Endothelial cell of umbilical vein (primary cell): ENCODE measurements around the gene KANSL1L. TPM values are rescaled to one million over a fixed set of nuclear protein-coding genes. Genes with fewer than 3 reads are reported as not detected.

Experiments
- BruUV-seq: library from RNA; stranded (reverse); fragments of 400-500 nt; replicated peaks from 2 replicates; lab custom pipeline; 2021; lab: Mats Ljungman, UMichigan
- CTCF ChIA-PET: fragments of 300-600, 350-600 bp; sonication (Branson Sonifier 250); formaldehyde crosslinking; loops from one replicate; lab custom pipeline; 2021; ENCODE audit warnings: antibody characterized with exemption, inconsistent platforms; lab: Charles Lee
- POLR2A ChIA-PET: fragments of 300-600, 350-600 bp; sonication (Branson Sonifier 250); formaldehyde crosslinking; loops from one replicate; lab custom pipeline; 2021; ENCODE audit warnings: antibody characterized with exemption, inconsistent platforms; lab: Charles Lee
- DNase-seq: peaks from one replicate; pipeline ENCODE4 v3.0.0-alpha.2; 2011; ENCODE audit warnings: low read depth, low spot score
- FAIRE-seq: peaks from 2 replicates; lab custom pipeline; 2011; peaks lifted over from hg19 to GRCh38; lab: Jason Lieb, UNC
- H2AFZ ChIP-seq: 2 replicates; pipeline ENCODE4 v1.6.0; 2012; ENCODE audit warnings: low read depth, low read length, control low read depth, inconsistent platforms
- H3K27ac ChIP-seq: 2 replicates; pipeline ENCODE4 v1.5.1; 2011; ENCODE audit warnings: low read depth, mild to moderate bottlenecking, control low read depth, low read length, moderate library complexity; ENCODE audit not compliant: insufficient read depth
- H3K27me3 ChIP-seq, 2 experiments: 2 replicates each; pipeline versions ENCODE4 v1.6.0 to v1.6.1; 2011; ENCODE audit warnings: low read length in 2 of 2, mixed read lengths in 1 of 2; ENCODE audit not compliant: control insufficient read depth in 2 of 2, insufficient read depth in 2 of 2
- H3K36me3 ChIP-seq, 2 experiments: 2 replicates in 1 of 2; 3 replicates in 1 of 2; pipeline ENCODE4 v1.5.1; 2011; ENCODE audit warnings: low read length in 2 of 2, mild to moderate bottlenecking in 1 of 2, moderate library complexity in 1 of 2; ENCODE audit not compliant: control insufficient read depth in 2 of 2, insufficient read depth in 2 of 2; ENCODE audit errors: extremely low read depth in 1 of 2
- H3K4me1 ChIP-seq: 3 replicates; pipeline ENCODE4 v1.5.1; 2011; ENCODE audit warnings: mild to moderate bottlenecking, low read length; ENCODE audit not compliant: control insufficient read depth, insufficient read depth; ENCODE audit errors: extremely low read depth
- H3K4me2 ChIP-seq: 2 replicates; pipeline ENCODE4 v1.6.1; 2011; ENCODE audit warnings: low read length, control low read depth, mixed read lengths; ENCODE audit not compliant: insufficient read depth
- H3K4me3 ChIP-seq, 3 experiments: fragments of 200-600 bp in 1 of 3; sonication (generic), shearing (Covaris generic) in 1 of 3; replicated peaks in 1 of 3; 2 replicates each; pipeline ENCODE4 v1.5.1; 2011 to 2016; ENCODE audit warnings: control low read depth in 3 of 3, low read length in 3 of 3, mild to moderate bottlenecking in 2 of 3, inconsistent platforms in 1 of 3, low read depth in 1 of 3, moderate library complexity in 1 of 3; ENCODE audit not compliant: insufficient read depth in 1 of 3
- H3K79me2 ChIP-seq: 2 replicates; pipeline ENCODE4 v1.6.0; 2012; ENCODE audit warnings: low read length, inconsistent platforms; ENCODE audit not compliant: control insufficient read depth, insufficient read depth
- H3K9ac ChIP-seq: replicated peaks from 2 replicates; pipeline ENCODE3; 2011; ENCODE audit warnings: low read length, control low read depth; ENCODE audit not compliant: insufficient read depth; ENCODE audit errors: extremely low read depth
- H3K9me1 ChIP-seq: replicated peaks from 3 replicates; pipeline ENCODE4 v1.6.0; 2011; ENCODE audit warnings: mild to moderate bottlenecking, low read length; ENCODE audit not compliant: control insufficient read depth, insufficient read depth; ENCODE audit errors: extremely low read depth
- H3K9me3 ChIP-seq: replicated peaks from 2 replicates; pipeline ENCODE4 v1.5.1; 2012; ENCODE audit warnings: low read length, inconsistent platforms; ENCODE audit not compliant: control insufficient read depth, insufficient read depth
- H4K20me1 ChIP-seq: replicated peaks from 2 replicates; pipeline ENCODE3; 2011; ENCODE audit warnings: mild to moderate bottlenecking, low read length; ENCODE audit not compliant: control insufficient read depth, insufficient read depth; ENCODE audit errors: extremely low read depth
- EZH2 ChIP-seq: IDR thresholded peaks from 2 replicates; pipeline ENCODE4 v1.6.1; 2012; ENCODE audit warnings: borderline replicate concordance, low read depth, mild to moderate bottlenecking, moderate library complexity, low read length, inconsistent platforms; ENCODE audit not compliant: severe bottlenecking
- FOS ChIP-seq: IDR thresholded peaks from 2 replicates; pipeline ENCODE4 v1.6.1; 2011; ENCODE audit warnings: mild to moderate bottlenecking, low read length, moderate library complexity, borderline replicate concordance; ENCODE audit not compliant: insufficient read depth
- GATA2 ChIP-seq: IDR thresholded peaks from 2 replicates; pipeline ENCODE4 v1.7.0; 2011; ENCODE audit warnings: low read depth, mild to moderate bottlenecking, moderate library complexity, mixed read lengths, low read length; ENCODE audit not compliant: insufficient read length, insufficient read depth
- JUN ChIP-seq: IDR thresholded peaks from 2 replicates; pipeline ENCODE4 v1.6.1; 2011; ENCODE audit warnings: borderline replicate concordance, low read depth; ENCODE audit not compliant: insufficient read length, insufficient read depth
- MYC ChIP-seq: IDR thresholded peaks from one replicate; pipeline ENCODE4 v1.6.1; 2011; ENCODE audit warnings: mild to moderate bottlenecking, low read depth, low read length
- POLR2A ChIP-seq: IDR thresholded peaks from 2 replicates; pipeline ENCODE4 v1.6.1; 2012; ENCODE audit warnings: low read depth, mild to moderate bottlenecking, control low read depth, low read length
- POLR2AphosphoS5 ChIP-seq: IDR thresholded peaks from 2 replicates; pipeline ENCODE4 v1.6.1; 2012; ENCODE audit warnings: low read depth, mild to moderate bottlenecking, control low read depth, low read length, moderate library complexity; ENCODE audit not compliant: insufficient read depth
- dilution Hi-C: fragments of 300-500 bp; cut with MboI; formaldehyde crosslinking; loops from one replicate; pipeline ENCODE4 v1.15.0; 2019; ENCODE audit warnings: low sequenced_read_pairs; ENCODE audit not compliant: extremely low pct_ligation_motif_present
- intact Hi-C: fragments of 100-400 bp; cut with micrococcal nuclease; formaldehyde crosslinking; loops from one replicate; pipeline ENCODE4 v1.10.0; 2022
- polyA plus RNA-seq, 4 experiments: library from polyadenylated mRNA; depleted of rRNA in 3 of 4; stranded (reverse) in 3 of 4; unstranded in 1 of 4; fragments of >200 nt; gene quantifications; 2 replicates each; pipeline versions ENCODE4 v1.2.1 to v1.2.3, GENCODE V29; 2011 to 2012; ENCODE audit warnings: missing spikeins in 1 of 4
- total RNA-seq: library from RNA; stranded (reverse); gene quantifications from 2 replicates; pipeline ENCODE4 v1.2.3, GENCODE V29; 2021
- TF ChIP-seq, protein P1 (sequence below), 2 donors: IDR thresholded peaks; 1 replicate in 1 of 2; 2 replicates in 1 of 2; pipeline ENCODE4 v1.5.1; 2011; ENCODE audit warnings: low read length in 2 of 2, mild to moderate bottlenecking in 2 of 2, moderate library complexity in 2 of 2, control low read depth in 1 of 2, inconsistent platforms in 1 of 2, low read depth in 1 of 2; ENCODE audit not compliant: insufficient read depth in 1 of 2; ENCODE audit errors: extremely low read depth in 1 of 2
- TF ChIP-seq, protein P2 (sequence below): IDR thresholded peaks from 2 replicates; pipeline ENCODE4 v1.6.1; 2011; ENCODE audit not compliant: insufficient read depth, insufficient read length

The KANSL1L gene
- total and polyA plus RNA-seq, 2 donors (not counting 3 experiments of a cell fraction or from before 2014, with no cell fraction given), result 4.3 to 14.0 TPM

DNA sequence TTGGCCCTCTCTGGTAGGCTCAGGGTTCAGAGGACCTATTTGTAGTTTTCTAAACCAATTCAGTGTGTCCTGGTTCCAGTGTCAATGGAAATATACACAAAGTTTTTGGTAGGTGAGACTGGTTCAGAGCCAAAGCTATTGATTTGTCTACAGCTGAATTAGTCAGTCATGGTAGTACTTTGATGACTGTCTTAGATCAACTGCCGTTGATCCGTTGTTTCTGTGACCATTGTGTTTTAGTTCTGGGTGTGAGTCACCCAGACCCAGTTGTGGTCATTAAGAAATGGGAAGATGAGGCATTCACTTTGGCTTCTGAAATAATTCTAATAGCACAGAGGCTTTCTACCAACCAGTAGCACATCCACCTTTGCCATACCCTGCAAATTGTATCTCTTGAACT lies 184.8 kb downstream of the KANSL1L start:
- no TSS peak for BruUV-seq
- H3K79me2 ChIP-seq, result no peaks in the 10 kb centered on the region
- TF ChIP-seq, protein P1, sequence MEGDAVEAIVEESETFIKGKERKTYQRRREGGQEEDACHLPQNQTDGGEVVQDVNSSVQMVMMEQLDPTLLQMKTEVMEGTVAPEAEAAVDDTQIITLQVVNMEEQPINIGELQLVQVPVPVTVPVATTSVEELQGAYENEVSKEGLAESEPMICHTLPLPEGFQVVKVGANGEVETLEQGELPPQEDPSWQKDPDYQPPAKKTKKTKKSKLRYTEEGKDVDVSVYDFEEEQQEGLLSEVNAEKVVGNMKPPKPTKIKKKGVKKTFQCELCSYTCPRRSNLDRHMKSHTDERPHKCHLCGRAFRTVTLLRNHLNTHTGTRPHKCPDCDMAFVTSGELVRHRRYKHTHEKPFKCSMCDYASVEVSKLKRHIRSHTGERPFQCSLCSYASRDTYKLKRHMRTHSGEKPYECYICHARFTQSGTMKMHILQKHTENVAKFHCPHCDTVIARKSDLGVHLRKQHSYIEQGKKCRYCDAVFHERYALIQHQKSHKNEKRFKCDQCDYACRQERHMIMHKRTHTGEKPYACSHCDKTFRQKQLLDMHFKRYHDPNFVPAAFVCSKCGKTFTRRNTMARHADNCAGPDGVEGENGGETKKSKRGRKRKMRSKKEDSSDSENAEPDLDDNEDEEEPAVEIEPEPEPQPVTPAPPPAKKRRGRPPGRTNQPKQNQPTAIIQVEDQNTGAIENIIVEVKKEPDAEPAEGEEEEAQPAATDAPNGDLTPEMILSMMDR (IDR thresholded peaks at IDR 0.05; ENCODE audit: extremely low read depth in 1 of 2, insufficient read depth in 1 of 2, low read depth in 1 of 2, low read length in 2 of 2), result no peak
- intact Hi-C loops, result no loop called here
- no peaks in the 10 kb centered on the region for H3K9me3 ChIP-seq
- H4K20me1 ChIP-seq, result no peaks in the 10 kb centered on the region
- no peak for DNase-seq
- no peak overlapping the region for H3K4me2 ChIP-seq
- no peaks in the 10 kb centered on the region for H3K4me1 ChIP-seq
- dilution Hi-C loops, result no loop called here
- ChIA-PET POLR2A (no interaction called here), CTCF (interaction anchor here (1.0 to 1.6 kb wide), 3 partner anchors 12 to 212 kb away, joined by 3 to 5 read pairs (median 3); no protein-coding TSS in a partner anchor)
- H3K4me3 ChIP-seq, result no peak overlapping the region
- no peak overlapping the region for H3K9ac ChIP-seq
- H3K27me3 ChIP-seq, result peaks cover 7 to 9% of the 10 kb centered on the region in 2 experiments
- no peaks in the 10 kb centered on the region for H3K36me3 ChIP-seq
- no peak overlapping the region for H3K27ac ChIP-seq
- no peak for FAIRE-seq
- H3K9me1 ChIP-seq, result no peaks in the 10 kb centered on the region
- no peak overlapping the region for H2AFZ ChIP-seq

DNA sequence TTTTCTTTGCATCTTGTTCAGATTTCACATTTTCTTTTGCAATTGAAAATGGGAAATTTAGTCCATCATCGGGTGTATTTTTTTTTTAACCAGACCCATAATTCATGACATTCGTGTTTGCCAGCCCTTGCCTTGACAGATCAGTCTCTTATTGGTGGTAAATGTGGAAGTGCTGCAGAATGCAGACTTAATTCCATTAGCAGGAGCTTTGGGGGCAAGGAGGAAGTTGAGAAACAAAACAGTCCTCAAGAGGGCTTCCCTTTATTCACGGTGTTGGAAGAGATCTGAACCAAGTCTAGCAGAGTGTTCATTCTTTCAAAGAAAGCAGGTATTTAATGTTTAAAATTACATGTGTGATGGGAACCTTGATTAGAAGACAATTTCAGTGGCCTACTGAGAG lies 185.3 kb downstream of the KANSL1L start:
- Histone ChIP-seq H3K9me1 (no peaks in the 10 kb centered on the region), H3K27me3 (peaks cover 7 to 9% of the 10 kb centered on the region in 2 experiments), H3K27ac (no peak overlapping the region), H3K4me3 (no peak overlapping the region), H3K9me3 (no peaks in the 10 kb centered on the region), H3K9ac (no peak overlapping the region), H3K4me2 (no peak overlapping the region), H3K79me2 (no peaks in the 10 kb centered on the region), H3K36me3 (no peaks in the 10 kb centered on the region), H3K4me1 (no peaks in the 10 kb centered on the region), H4K20me1 (no peaks in the 10 kb centered on the region), H2AFZ (no peak overlapping the region)
- CTCF ChIA-PET, result interaction anchor here (0.9 to 1.6 kb wide), 4 partner anchors 13 to 213 kb away, joined by 3 to 5 read pairs (median 3); no protein-coding TSS in a partner anchor
- no peak for FAIRE-seq
- no TSS peak for BruUV-seq
- DNase-seq, result no peak
- TF ChIP-seq EZH2 (no peak), JUN (no peak), GATA2 (no peak), POLR2AphosphoS5 (no peak), POLR2A (no peak), FOS (no peak), MYC (no peak)
- TF ChIP-seq, protein P1 (IDR thresholded peaks at IDR 0.05; ENCODE audit: extremely low read depth in 1 of 2, insufficient read depth in 1 of 2, low read depth in 1 of 2, low read length in 2 of 2), result no peak
- TF ChIP-seq, protein P2, sequence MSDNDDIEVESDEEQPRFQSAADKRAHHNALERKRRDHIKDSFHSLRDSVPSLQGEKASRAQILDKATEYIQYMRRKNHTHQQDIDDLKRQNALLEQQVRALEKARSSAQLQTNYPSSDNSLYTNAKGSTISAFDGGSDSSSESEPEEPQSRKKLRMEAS, result no peak
- dilution Hi-C loops (no loop called here), intact Hi-C loops (no loop called here)
- POLR2A ChIA-PET, result no interaction called here
